ENCODE results near the gene AHDC1.
"Not testable (repeated sequence)": the region's sequence is repeated elsewhere in the genome, so short reads cannot be mapped to it uniquely, and the experiment has no call there.

The AHDC1 gene

DNA sequence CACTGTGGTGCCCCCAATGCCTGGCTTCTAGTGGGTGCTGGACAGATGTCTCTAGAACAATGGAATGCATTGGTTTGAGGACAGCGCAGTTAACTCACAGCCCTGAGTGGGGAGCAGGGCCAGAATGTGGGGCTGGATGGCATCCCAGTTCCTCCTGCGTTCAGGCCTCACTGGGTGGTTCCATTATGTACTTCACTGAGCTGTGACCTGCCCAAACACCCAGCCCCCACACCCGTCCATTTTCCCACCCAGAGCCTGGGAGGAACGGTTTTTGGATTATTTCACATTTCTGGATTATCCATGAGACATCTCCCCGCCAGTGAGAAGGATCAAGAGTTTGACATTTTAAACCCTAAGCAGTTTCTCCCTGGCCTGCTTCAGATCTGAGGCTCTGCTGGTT, 58.7 kb downstream of the AHDC1 start:
- H3K4me3 ChIP-seq (ENCODE audit: low read length) = no peak overlapping the region
- no peak for DNase-seq (ENCODE audit: low read depth)
- TF ChIP-seq CTCF (conservative IDR thresholded peaks at IDR 0.05; ENCODE audit: low read depth, low read length) = no peak

DNA sequence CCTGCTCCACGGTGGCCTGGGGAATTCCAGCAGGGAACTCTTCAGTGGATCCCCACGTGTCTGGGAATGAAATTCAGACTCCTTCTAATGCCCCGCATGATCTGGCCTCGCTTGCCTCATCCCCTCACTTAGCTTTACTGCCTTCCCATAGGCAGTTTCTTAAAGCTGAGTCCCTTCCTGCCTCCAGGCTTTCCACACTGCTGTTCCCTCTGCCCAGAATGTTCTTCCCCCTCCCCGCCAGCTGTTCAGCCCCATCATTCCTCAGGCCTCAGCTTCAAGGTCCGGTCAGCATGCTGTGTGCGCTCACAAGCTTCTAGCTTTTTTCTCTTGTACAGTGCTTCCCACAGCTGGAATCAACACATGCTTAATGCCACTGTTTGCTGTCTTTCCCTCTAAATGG, 59.1 kb downstream of the AHDC1 start:
- DNase-seq (ENCODE audit: low read depth) = no peak
- no peak for TF ChIP-seq CTCF (conservative IDR thresholded peaks at IDR 0.05; ENCODE audit: low read depth, low read length)
- no peak overlapping the region for H3K4me3 ChIP-seq (ENCODE audit: low read length)

GRCh38 chr1:27543284-27543683, 60.7 kb downstream of the AHDC1 start:
- H3K4me3 ChIP-seq (ENCODE audit: low read length) = no peak overlapping the region
- DNase-seq (ENCODE audit: low read depth) = no peak
- no peak for TF ChIP-seq CTCF (conservative IDR thresholded peaks at IDR 0.05; ENCODE audit: low read depth, low read length)

- DNase-seq (ENCODE audit: low read depth) = peak; percentile 97
- H3K4me3 ChIP-seq (ENCODE audit: low read length) = no peak overlapping the region
- no peak for TF ChIP-seq CTCF (conservative IDR thresholded peaks at IDR 0.05; ENCODE audit: low read depth, low read length)
Observed at GRCh38 chr1:27542463-27543273, 61.3 kb downstream of the AHDC1 start.

GRCh38 chr1:27539901-27540861, 63.8 kb downstream of the AHDC1 start:
- no peak overlapping the region for H3K4me3 ChIP-seq (ENCODE audit: low read length)
- no peak for DNase-seq (ENCODE audit: low read depth)
- TF ChIP-seq CTCF (conservative IDR thresholded peaks at IDR 0.05; ENCODE audit: low read depth, low read length) = no peak

GRCh38 chr1:27538793-27539192, 65.2 kb downstream of the AHDC1 start:
- no peak for TF ChIP-seq CTCF (conservative IDR thresholded peaks at IDR 0.05; ENCODE audit: low read depth, low read length)
- no peak overlapping the region for H3K4me3 ChIP-seq (ENCODE audit: low read length)
- no peak for DNase-seq (ENCODE audit: low read depth)

- H3K4me3 ChIP-seq (ENCODE audit: low read length); DNase-seq (ENCODE audit: low read depth): not testable (repeated sequence)
Observed at GRCh38 chr1:27538305-27538676, 65.7 kb downstream of the AHDC1 start.
